Activated CD8-positive, alpha-beta memory T cell treated with anti-CD3 and anti-CD28 coated beads, Interleukin-2, amount 50 U/mL, for 1 hour (primary cell): ENCODE results near the gene HTR4.
"Not testable (repeated sequence)": the region's sequence is repeated elsewhere in the genome, so short reads cannot be mapped to it uniquely, and the experiment has no call there.

ENCODE experiments used
- DNase-seq: peaks from one replicate; pipeline ENCODE4 v3.0.0-alpha.2; 2020; ENCODE audit errors: extremely low read depth

The HTR4 gene

GRCh38 chr5:148477429-148477828, 176.9 kb downstream of the HTR4 start:
- no peak for DNase-seq

DNA sequence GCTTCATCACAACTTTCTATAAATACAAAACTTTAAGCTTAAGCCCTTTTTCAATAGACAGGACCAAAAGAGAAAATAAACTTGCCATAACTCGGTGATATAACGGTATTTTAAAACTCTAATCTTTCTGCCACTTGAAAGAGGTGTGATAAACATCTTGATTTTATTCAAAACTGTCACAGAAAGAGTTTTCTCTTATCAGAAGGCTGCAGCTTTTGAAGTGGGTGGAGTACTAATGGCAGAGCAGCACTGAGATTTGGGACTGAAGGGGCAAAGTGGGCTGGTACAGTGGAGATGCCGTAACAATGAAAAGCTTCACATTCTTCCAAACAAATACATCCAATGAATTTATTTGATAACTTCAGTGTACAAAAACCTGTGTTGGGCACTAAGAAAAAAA, 178.0 kb downstream of the HTR4 start:
- no peak for DNase-seq

GRCh38 chr5:148474025-148474511, 180.3 kb downstream of the HTR4 start:
- DNase-seq: no peak

- DNase-seq: no peak
Observed at GRCh38 chr5:148471379-148471778, 182.9 kb downstream of the HTR4 start.

- DNase-seq: no peak
Observed at GRCh38 chr5:148469501-148469935, 184.8 kb downstream of the HTR4 start.

DNA sequence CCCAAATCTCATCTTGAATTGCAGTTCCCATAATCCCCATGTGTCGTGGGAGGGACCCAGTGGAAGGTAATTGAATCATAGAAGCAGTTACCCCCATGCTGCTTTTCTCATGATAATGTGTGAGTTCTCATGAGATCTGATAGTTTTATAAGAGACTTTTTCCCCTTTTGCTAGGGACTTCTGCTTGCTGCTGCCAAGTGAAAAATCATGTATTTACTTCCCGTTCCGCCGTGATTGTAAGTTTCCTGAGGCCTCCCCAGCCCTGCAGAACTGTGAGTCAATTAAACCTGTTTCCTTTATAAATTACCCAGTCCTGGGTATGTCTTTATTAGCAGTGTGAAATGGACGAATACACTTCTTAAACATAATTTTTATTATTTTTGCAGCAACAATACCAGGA, 185.6 kb downstream of the HTR4 start:
- DNase-seq: not testable (repeated sequence)

GRCh38 chr5:148467958-148468357, 186.4 kb downstream of the HTR4 start:
- no peak for DNase-seq

DNA sequence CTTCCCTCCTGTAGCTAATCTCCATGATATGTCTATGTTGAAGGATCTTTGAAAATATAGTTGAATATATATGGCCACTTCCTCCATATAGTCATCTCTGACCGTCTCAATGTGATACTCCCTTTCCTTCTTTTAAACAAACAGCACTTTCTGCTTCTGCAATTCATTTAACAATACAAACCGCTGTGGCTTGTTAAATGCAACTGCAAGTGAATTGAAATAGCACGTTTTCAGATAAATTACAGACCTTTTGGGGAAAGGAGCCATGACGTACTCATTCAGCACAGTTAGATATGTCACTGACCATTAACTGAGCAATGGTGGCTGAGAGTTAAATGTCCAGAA, 188.1 kb downstream of the HTR4 start:
- no peak for DNase-seq

DNA sequence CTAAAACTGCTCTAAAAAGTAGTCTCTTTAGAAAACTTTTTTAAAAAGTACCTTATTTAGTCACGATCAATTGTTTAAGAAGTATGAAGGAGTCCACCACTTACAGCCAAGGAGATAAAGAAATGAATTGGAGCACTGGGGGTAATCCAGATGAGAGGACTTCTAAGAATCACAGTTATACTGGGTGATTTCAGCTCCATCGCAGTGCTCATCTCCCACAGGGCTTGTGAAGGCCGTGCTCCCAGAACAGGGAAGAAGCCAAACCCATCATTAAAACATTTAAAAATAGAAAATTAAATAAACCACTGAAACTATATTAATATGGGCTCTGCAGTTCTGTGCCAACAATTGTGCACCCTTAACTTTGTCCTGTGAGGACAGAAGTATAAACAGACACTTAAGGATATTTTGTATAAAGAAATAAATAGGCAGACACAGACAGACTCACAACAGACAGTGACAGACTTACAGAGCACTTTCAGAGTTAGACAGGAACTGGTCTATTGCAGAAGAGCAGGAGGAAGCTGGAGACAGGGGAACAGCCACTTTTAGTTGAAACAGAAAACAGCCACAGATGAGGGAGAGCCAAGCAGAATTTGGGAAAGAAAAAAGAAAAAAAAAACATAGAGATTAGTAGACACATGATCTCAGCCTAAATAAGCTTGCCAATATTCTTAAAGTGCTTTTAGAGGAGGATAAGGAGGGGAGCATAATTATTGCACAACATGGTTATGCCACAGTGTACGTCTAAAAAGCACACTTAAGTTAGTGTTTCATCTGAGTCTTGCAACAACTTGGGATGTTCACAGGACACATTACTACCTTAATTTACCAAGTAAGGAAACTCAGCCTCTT, 188.7 kb downstream of the HTR4 start:
- DNase-seq: no peak

DNA sequence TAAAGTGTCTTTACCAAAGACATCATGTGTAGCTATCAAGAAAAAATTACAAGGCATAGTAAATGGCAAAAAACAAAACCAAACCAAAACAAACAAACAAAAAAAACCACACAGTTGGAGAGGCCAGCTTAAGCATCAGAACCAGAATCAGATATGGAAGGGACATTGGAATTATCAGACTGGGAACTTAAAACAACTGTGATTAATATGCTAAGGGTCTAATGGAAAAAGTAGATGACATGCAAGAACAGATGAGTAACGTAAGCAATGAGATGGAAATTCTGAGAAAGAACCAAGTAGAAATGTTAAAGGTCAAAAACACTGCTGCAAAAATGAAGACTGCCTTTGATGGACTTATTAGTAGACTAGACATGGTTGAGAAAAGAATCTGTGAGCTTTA, 194.7 kb downstream of the HTR4 start:
- no peak for DNase-seq

DNA sequence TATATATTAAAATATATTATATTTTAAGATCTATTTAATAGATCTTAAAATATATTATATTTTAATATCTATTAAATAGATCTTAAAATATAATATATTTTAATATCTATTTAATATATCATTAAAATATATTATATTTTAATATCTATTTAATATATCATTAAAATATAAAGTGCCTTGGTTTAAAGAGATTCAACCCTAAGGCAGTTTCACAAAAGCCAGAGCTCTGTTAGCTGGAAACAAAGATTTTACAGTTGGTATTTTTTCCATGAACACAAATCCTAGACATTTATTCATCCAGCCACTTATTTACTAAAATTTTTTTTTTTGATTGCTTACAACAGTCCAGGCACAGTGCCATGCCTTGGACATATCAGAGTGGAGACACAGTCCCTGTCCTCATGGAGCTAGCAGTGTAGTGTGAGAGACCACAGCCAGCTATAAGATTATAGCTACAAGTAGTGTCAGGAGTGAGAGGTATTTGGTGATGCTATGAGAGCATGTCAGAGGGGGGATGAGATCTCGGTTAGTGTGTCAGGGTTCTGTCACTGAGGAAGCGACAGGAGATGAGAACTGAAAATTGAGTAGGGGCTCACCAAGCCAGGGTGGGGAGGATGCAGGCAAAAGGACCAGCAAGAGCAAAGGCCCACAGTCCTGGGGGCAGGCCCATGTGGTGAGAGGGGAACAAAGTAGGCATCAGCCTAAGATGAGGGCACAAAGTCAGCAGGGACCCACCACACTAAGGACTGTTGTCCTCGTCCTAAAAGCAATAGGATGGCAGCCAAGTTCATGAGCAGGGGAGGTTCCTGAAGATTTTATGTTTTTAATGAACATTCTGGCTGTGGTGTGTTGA, 196.1 kb downstream of the HTR4 start:
- no peak for DNase-seq

- DNase-seq: no peak
Observed at GRCh38 chr5:148457183-148457620, 197.1 kb downstream of the HTR4 start.

DNA sequence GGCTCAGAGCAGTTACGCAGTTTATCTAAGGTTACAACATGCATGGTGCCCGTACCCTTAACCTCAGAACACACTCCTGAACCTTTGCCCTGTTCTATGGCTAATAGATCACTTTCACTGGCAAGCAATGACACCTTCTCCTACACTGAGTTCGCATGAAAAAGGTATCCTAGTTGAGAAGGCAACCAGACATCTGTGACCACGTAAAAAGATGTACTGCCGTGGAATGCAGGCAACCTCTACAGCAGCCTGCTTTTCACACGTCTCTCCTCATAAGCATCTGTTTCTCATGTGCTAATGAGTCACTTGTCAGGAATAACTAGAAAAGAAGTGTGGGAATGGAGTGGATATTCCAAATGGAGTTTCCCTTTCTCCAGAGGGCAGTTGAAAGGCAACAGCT, 199.1 kb downstream of the HTR4 start:
- no peak for DNase-seq

GRCh38 chr5:148454576-148454975, 199.8 kb downstream of the HTR4 start:
- no peak for DNase-seq

DNA sequence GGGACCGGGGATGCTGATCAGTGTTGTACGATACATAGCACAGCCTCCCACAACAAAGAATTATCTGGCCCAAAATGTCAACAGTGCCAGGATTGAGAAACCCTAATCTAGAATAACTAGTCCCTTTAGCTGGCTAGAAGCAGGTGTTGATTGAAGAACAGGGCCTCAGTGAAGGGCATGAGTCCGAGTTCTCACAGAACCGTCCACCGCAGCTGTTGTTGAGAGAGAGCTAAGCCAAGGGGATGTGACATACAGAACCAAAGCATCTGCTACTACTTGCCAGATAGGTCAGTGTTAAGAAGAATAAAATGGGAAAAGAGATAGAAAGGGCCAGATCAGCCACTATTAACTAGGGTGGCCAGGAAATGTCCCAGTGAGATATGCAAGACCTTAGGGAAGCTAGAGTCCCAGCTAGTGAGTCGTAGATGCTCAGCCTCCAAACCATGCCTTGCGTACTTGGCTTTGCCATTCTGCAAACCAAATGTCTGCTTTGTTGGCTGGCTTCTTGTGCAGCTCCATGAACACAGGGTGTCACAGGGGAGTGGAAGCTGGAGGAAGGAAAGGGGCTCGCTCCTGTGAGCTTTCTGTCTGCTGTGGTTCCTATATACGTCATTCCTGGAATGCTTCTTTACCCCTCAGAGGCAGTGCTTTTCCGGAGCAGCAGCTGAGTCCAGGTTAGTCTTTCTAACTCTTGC, 201.7 kb downstream of the HTR4 start:
- no peak for DNase-seq

DNA sequence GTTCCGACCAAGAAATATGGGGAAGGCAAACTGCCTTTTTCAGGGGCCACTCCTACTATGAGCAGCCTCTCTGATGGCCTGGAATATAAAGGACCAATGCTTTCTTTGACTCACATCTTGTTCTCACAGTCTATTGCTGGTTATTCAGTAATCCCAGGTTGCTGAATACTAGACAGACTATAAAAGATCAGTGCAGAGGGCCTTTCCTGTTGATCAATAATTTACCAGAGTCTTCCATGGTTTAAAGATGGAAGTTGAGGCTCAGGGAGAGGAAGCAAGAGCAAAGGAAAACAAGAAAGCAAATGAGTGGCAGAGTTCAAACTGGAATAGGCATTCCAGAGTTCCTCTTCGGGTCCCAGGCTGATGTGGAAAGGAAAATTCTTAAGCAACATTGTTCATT, 207.7 kb downstream of the HTR4 start:
- DNase-seq: no peak

DNA sequence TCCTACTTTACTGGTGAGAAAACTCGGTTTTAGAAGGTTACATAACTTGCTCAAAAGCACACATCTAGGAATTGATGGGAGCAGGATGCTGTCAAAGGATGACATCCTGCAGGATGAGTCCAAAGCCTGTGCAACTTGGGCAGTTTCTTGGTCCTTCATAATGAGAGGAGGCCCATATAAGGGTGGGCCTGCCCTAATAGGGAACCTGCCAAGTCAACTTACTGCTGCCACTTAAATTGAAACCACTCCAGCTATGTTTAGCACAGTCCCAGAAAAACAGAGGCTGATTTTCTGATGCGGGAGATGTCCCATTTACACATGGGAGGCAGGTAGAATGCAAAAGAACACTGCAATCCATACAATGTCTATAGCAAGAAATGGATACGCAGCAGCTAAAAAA, 208.7 kb downstream of the HTR4 start:
- DNase-seq: no peak

- DNase-seq: no peak
Observed at GRCh38 chr5:148443998-148444397, 210.3 kb downstream of the HTR4 start.

GRCh38 chr5:148443241-148443640, 211.1 kb downstream of the HTR4 start:
- no peak for DNase-seq

- DNase-seq: no peak
Observed at GRCh38 chr5:148438933-148439332, 215.4 kb downstream of the HTR4 start.

GRCh38 chr5:148437249-148437648, 217.1 kb downstream of the HTR4 start:
- no peak for DNase-seq

DNA sequence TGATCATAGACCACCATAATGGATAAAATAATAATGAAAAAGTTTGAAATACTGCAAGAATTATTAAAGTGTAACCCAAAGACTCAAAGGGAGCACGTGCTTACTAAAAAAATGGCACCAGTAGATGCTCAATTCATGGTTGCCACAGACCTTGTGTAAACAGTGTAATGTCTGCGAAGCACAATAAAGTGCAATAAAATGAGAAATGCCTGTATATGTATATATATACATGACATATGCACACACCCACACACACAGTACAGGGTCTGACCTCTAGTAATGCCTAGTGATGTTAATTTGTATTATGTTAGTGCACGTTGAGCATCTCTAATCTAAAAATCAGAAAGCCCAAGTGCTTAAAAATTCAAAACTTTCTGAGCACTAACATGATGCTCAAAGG, 218.3 kb downstream of the HTR4 start:
- DNase-seq: no peak
